HL-60 (cell line): ENCODE measurements around the gene ZCCHC12.

Experiments used
- DNase-seq, 2 experiments: peaks; one replicate each; pipeline ENCODE4 v3.0.0-alpha.2; 2010 to 2020; ENCODE audit warnings: low read depth in 1 of 2, low spot score in 1 of 2
- H3K27ac ChIP-seq: fragments of 250-450 bp; sonication (Bioruptor Pico); replicated peaks from 2 replicates; pipeline ENCODE4 v1.5.1; 2020; ENCODE audit warnings: mild to moderate bottlenecking, moderate library complexity
- H3K27me3 ChIP-seq: fragments of 250-450 bp; sonication (Bioruptor Pico); 2 replicates; pipeline ENCODE4 v1.5.1; 2021; ENCODE audit warnings: mild to moderate bottlenecking, moderate library complexity; ENCODE audit not compliant: insufficient read depth, poor library complexity, severe bottlenecking
- H3K4me3 ChIP-seq: replicated peaks from 2 replicates; pipeline ENCODE4 v1.5.1; 2011; ENCODE audit warnings: mild to moderate bottlenecking, control low read depth, low read length; ENCODE audit not compliant: insufficient read depth
- GABPA ChIP-seq: IDR thresholded peaks from 2 replicates; pipeline ENCODE4 v1.6.1; 2012; ENCODE audit warnings: low read depth
- POLR2AphosphoS5 ChIP-seq: IDR thresholded peaks from 2 replicates; pipeline ENCODE4 v1.6.1; 2012; ENCODE audit warnings: low read depth
- SPI1 ChIP-seq: IDR thresholded peaks from 2 replicates; pipeline ENCODE4 v1.6.1; 2012; ENCODE audit warnings: low read depth, mild to moderate bottlenecking, borderline replicate concordance
- TF ChIP-seq, protein P1 (sequence below): IDR thresholded peaks from one replicate; pipeline ENCODE4 v1.5.1; 2011; ENCODE audit warnings: low read length, control low read depth, inconsistent platforms; ENCODE audit not compliant: insufficient read depth
- TF ChIP-seq, protein P2 (sequence below): IDR thresholded peaks from 2 replicates; pipeline ENCODE4 v1.6.1; 2012; ENCODE audit warnings: low read depth; ENCODE audit not compliant: insufficient replicate concordance

The ZCCHC12 gene

GRCh38 chrX:118867251-118867650, 43.6 kb downstream of the ZCCHC12 start:
- H3K27me3 ChIP-seq, result peaks cover 4% of the 10 kb centered on the region
- H3K4me3 ChIP-seq, result no peak overlapping the region
- TF ChIP-seq, protein P1, sequence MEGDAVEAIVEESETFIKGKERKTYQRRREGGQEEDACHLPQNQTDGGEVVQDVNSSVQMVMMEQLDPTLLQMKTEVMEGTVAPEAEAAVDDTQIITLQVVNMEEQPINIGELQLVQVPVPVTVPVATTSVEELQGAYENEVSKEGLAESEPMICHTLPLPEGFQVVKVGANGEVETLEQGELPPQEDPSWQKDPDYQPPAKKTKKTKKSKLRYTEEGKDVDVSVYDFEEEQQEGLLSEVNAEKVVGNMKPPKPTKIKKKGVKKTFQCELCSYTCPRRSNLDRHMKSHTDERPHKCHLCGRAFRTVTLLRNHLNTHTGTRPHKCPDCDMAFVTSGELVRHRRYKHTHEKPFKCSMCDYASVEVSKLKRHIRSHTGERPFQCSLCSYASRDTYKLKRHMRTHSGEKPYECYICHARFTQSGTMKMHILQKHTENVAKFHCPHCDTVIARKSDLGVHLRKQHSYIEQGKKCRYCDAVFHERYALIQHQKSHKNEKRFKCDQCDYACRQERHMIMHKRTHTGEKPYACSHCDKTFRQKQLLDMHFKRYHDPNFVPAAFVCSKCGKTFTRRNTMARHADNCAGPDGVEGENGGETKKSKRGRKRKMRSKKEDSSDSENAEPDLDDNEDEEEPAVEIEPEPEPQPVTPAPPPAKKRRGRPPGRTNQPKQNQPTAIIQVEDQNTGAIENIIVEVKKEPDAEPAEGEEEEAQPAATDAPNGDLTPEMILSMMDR, result no peak
- H3K27ac ChIP-seq, result no peak overlapping the region
- no peak for DNase-seq

DNA sequence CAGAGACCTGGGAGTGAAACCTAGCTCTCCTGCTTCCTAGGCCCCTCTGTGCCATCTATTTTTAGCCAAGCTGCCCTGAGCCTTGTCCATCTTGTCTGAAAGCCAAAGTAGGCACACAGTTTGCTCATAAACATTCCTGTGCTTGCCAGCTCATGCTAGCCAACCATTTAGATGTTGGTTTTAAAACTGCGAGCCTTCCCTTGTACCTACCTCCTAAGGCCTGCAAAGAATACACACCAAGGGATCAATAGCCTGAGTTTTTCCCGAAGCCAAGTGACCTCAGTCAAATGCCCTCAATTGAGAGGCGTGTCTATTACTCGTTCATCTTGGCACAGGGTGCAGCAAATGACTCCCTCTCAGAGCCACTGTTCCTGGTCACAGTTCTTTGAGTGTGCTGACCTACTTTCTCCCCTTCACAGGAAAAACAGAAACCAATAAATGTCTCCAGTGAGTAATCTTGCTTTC, 48.5 kb downstream of the ZCCHC12 start:
- TF ChIP-seq SPI1 (no peak), POLR2AphosphoS5 (no peak), GABPA (no peak)
- TF ChIP-seq, protein P2, sequence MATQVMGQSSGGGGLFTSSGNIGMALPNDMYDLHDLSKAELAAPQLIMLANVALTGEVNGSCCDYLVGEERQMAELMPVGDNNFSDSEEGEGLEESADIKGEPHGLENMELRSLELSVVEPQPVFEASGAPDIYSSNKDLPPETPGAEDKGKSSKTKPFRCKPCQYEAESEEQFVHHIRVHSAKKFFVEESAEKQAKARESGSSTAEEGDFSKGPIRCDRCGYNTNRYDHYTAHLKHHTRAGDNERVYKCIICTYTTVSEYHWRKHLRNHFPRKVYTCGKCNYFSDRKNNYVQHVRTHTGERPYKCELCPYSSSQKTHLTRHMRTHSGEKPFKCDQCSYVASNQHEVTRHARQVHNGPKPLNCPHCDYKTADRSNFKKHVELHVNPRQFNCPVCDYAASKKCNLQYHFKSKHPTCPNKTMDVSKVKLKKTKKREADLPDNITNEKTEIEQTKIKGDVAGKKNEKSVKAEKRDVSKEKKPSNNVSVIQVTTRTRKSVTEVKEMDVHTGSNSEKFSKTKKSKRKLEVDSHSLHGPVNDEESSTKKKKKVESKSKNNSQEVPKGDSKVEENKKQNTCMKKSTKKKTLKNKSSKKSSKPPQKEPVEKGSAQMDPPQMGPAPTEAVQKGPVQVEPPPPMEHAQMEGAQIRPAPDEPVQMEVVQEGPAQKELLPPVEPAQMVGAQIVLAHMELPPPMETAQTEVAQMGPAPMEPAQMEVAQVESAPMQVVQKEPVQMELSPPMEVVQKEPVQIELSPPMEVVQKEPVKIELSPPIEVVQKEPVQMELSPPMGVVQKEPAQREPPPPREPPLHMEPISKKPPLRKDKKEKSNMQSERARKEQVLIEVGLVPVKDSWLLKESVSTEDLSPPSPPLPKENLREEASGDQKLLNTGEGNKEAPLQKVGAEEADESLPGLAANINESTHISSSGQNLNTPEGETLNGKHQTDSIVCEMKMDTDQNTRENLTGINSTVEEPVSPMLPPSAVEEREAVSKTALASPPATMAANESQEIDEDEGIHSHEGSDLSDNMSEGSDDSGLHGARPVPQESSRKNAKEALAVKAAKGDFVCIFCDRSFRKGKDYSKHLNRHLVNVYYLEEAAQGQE, result no peak
- TF ChIP-seq, protein P1, result no peak
- Histone ChIP-seq H3K27ac (no peak overlapping the region), H3K4me3 (no peak overlapping the region), H3K27me3 (peaks cover 2% of the 10 kb centered on the region)
- no peak for DNase-seq
